ENCODE measurements around the gene TBC1D4. TPM values are rescaled to one million over a fixed set of nuclear protein-coding genes. Genes with fewer than 3 reads are reported as not detected.

Gene TBC1D4
- total and polyA plus RNA-seq, 2 experiments from 2014 or later: 5.5 to 13.5 TPM

GRCh38 chr13:75347925-75348324 is 134.0 kb downstream of the TBC1D4 start:
- Histone ChIP-seq H3K79me2 (ENCODE audit: insufficient read depth) (no peaks in the 10 kb centered on the region), H3F3A (ENCODE audit: insufficient read depth) (no peaks in the 10 kb centered on the region), H3K27me3 (replicated peaks; ENCODE audit: insufficient read depth) (no peaks in the 10 kb centered on the region), H3K9me2 (ENCODE audit: insufficient read depth) (no peaks in the 10 kb centered on the region), H3K36me3 (ENCODE audit: low read depth) (peaks cover 4% of the 10 kb centered on the region; the same call in 1 of the 2 replicates), H3K27ac (no peak overlapping the region), H4K20me1 (ENCODE audit: insufficient read depth) (no peaks in the 10 kb centered on the region), H3K4me3 (no peak overlapping the region), H3K4me1 (ENCODE audit: insufficient read depth) (0 out of 2 replicates have a peak, but pooled peaks cover 6% of the 10 kb centered on the region), H3K9me3 (ENCODE audit: low read depth) (no peaks in the 10 kb centered on the region), H3K9ac (no peak overlapping the region), H2AFZ (no peak overlapping the region), H3K4me2 (ENCODE audit: unreplicated experiment) (no peak overlapping the region)
- in situ Hi-C loops (cut with MboI): no loop called here
- no peak for TF ChIP-seq EZH2 (IDR thresholded peaks at IDR 0.05; ENCODE audit: insufficient read depth, poor library complexity, severe bottlenecking)
- no peak for TF ChIP-seq EZH2phosphoT487 (IDR thresholded peaks at IDR 0.05; ENCODE audit: insufficient read depth, low read depth)
- DNase-seq: no peak
- WGBS, 2 experiments (ENCODE audit: low coverage in 1 of 2, low lambda C conversion rate in 2 of 2, missing lambda C conversion rate in 2 of 2): 69 to 95% methylated on average over 1 of the region's 1 CpG

- no peak for DNase-seq
- Histone ChIP-seq H3K36me3 (ENCODE audit: low read depth) (peaks cover 4% of the 10 kb centered on the region; the same call in 1 of the 2 replicates), H3K27me3 (replicated peaks; ENCODE audit: insufficient read depth) (no peaks in the 10 kb centered on the region), H3K9me2 (ENCODE audit: insufficient read depth) (no peaks in the 10 kb centered on the region), H2AFZ (no peak overlapping the region), H3F3A (ENCODE audit: insufficient read depth) (no peaks in the 10 kb centered on the region), H4K20me1 (ENCODE audit: insufficient read depth) (no peaks in the 10 kb centered on the region), H3K79me2 (ENCODE audit: insufficient read depth) (no peaks in the 10 kb centered on the region), H3K9me3 (ENCODE audit: low read depth) (no peaks in the 10 kb centered on the region), H3K4me2 (ENCODE audit: unreplicated experiment) (no peak overlapping the region), H3K9ac (no peak overlapping the region), H3K4me3 (no peak overlapping the region), H3K27ac (no peak overlapping the region), H3K4me1 (ENCODE audit: insufficient read depth) (0 out of 2 replicates have a peak, but pooled peaks cover 6% of the 10 kb centered on the region)
- in situ Hi-C loops (cut with MboI): no loop called here
- 86 to 96% methylated on average over 1 of the region's 1 CpG for WGBS, 2 experiments (ENCODE audit: low coverage in 1 of 2, low lambda C conversion rate in 2 of 2, missing lambda C conversion rate in 2 of 2)
- TF ChIP-seq EZH2phosphoT487 (IDR thresholded peaks at IDR 0.05; ENCODE audit: insufficient read depth, low read depth): no peak
- TF ChIP-seq EZH2 (IDR thresholded peaks at IDR 0.05; ENCODE audit: insufficient read depth, poor library complexity, severe bottlenecking): no peak
Observed at GRCh38 chr13:75347457-75347856, 134.5 kb downstream of the TBC1D4 start.

- in situ Hi-C loops (cut with MboI): no loop called here
Observed at GRCh38 chr13:75345193-75345592, 136.8 kb downstream of the TBC1D4 start.

GRCh38 chr13:75341028-75341427 is 140.9 kb downstream of the TBC1D4 start:
- no peaks in the 10 kb centered on the region for H3F3A ChIP-seq (ENCODE audit: insufficient read depth)
- peaks cover 1% of the 10 kb centered on the region; the same call in 1 of the 2 replicates for H3K36me3 ChIP-seq (ENCODE audit: low read depth)
- no peaks in the 10 kb centered on the region for H3K9me3 ChIP-seq (ENCODE audit: low read depth)
- 96 to 98% methylated on average over 5 of the region's 5 CpGs for WGBS, 2 experiments (ENCODE audit: low coverage in 1 of 2, low lambda C conversion rate in 2 of 2, missing lambda C conversion rate in 2 of 2)
- no peaks in the 10 kb centered on the region for H3K27me3 ChIP-seq (replicated peaks; ENCODE audit: insufficient read depth)
- no peak overlapping the region for H3K4me2 ChIP-seq (ENCODE audit: unreplicated experiment)
- no peak overlapping the region for H3K9ac ChIP-seq
- H2AFZ ChIP-seq: no peak overlapping the region
- peaks cover 6% of the 10 kb centered on the region; the same call in 1 of the 2 replicates for H3K4me1 ChIP-seq (ENCODE audit: insufficient read depth)
- DNase-seq: no peak
- H3K79me2 ChIP-seq (ENCODE audit: insufficient read depth): no peaks in the 10 kb centered on the region
- TF ChIP-seq EZH2 (IDR thresholded peaks at IDR 0.05; ENCODE audit: insufficient read depth, poor library complexity, severe bottlenecking): no peak
- no peak for TF ChIP-seq EZH2phosphoT487 (IDR thresholded peaks at IDR 0.05; ENCODE audit: insufficient read depth, low read depth)
- H3K9me2 ChIP-seq (ENCODE audit: insufficient read depth): no peaks in the 10 kb centered on the region
- in situ Hi-C loops (cut with MboI): no loop called here
- H4K20me1 ChIP-seq (ENCODE audit: insufficient read depth): no peaks in the 10 kb centered on the region
- no peak overlapping the region for H3K27ac ChIP-seq
- H3K4me3 ChIP-seq: no peak overlapping the region

More at GRCh38 chr13:75345193-75345592, 136.8 kb downstream of the TBC1D4 start:
- Histone ChIP-seq H3F3A (ENCODE audit: insufficient read depth) (no peaks in the 10 kb centered on the region), H3K4me2 (ENCODE audit: unreplicated experiment) (no peak overlapping the region), H3K27ac (no peak overlapping the region), H3K9me3 (ENCODE audit: low read depth) (no peaks in the 10 kb centered on the region), H3K79me2 (ENCODE audit: insufficient read depth) (no peaks in the 10 kb centered on the region), H3K4me3 (no peak overlapping the region), H3K4me1 (ENCODE audit: insufficient read depth) (0 out of 2 replicates have a peak, but pooled peaks cover 6% of the 10 kb centered on the region), H2AFZ (no peak overlapping the region), H4K20me1 (ENCODE audit: insufficient read depth) (no peaks in the 10 kb centered on the region), H3K9ac (no peak overlapping the region), H3K36me3 (ENCODE audit: low read depth) (peaks cover 4% of the 10 kb centered on the region; the same call in 1 of the 2 replicates), H3K9me2 (ENCODE audit: insufficient read depth) (no peaks in the 10 kb centered on the region), H3K27me3 (replicated peaks; ENCODE audit: insufficient read depth) (no peaks in the 10 kb centered on the region)
- WGBS, 2 experiments (ENCODE audit: low coverage in 1 of 2, low lambda C conversion rate in 2 of 2, missing lambda C conversion rate in 2 of 2): 47 to 63% methylated on average over 2 of the region's 2 CpGs
- peak; percentile 32 for DNase-seq
- no peak for TF ChIP-seq EZH2phosphoT487 (IDR thresholded peaks at IDR 0.05; ENCODE audit: insufficient read depth, low read depth)
- TF ChIP-seq EZH2 (IDR thresholded peaks at IDR 0.05; ENCODE audit: insufficient read depth, poor library complexity, severe bottlenecking): no peak

Data from GM23248 (cell line).